GM18505 (cell line): ENCODE data around the gene MT1E.

Experiments used
- ATAC-seq: cut with Tn5 transposase; IDR thresholded peaks from one replicate; pipeline ENCODE4 v1.9.1; 2021; ENCODE audit not compliant: unreplicated experiment
- POLR2A ChIP-seq: IDR thresholded peaks from 4 replicates; pipeline ENCODE4 v1.6.1; 2011; ENCODE audit warnings: borderline replicate concordance; ENCODE audit not compliant: insufficient read depth, insufficient read length; ENCODE audit errors: extremely low read depth

The MT1E gene

DNA sequence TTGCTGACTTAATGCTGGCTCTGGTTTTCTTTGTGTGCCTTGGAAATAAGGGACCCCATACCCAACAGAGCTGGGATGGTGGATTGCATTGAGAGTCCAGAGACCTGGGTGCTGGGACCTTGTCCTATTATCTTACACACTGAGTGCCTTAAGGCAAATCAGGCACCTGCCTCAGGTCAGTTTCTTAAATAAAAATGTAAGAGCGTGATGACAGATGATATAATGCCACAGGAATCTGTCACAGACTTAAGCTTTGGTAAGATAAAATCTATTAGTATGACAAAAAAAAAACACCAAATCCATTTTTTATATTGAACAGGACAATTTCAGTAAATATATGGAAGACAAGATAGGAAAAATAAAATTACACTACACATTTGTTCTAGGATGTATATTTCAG, 14.5 kb downstream of the MT1E start:
- no peak for TF ChIP-seq POLR2A
- ATAC-seq = no peak

GRCh38 chr16:56641166-56641565, 15.6 kb downstream of the MT1E start:
- ATAC-seq = no peak
- TF ChIP-seq POLR2A = no peak

GRCh38 chr16:56643080-56643778, 17.6 kb downstream of the MT1E start:
- no peak for ATAC-seq
- TF ChIP-seq POLR2A = no peak

GRCh38 chr16:56643833-56644232, 18.3 kb downstream of the MT1E start:
- no peak for TF ChIP-seq POLR2A
- ATAC-seq = no peak

GRCh38 chr16:56645311-56645710, 19.7 kb downstream of the MT1E start:
- no peak for ATAC-seq

DNA sequence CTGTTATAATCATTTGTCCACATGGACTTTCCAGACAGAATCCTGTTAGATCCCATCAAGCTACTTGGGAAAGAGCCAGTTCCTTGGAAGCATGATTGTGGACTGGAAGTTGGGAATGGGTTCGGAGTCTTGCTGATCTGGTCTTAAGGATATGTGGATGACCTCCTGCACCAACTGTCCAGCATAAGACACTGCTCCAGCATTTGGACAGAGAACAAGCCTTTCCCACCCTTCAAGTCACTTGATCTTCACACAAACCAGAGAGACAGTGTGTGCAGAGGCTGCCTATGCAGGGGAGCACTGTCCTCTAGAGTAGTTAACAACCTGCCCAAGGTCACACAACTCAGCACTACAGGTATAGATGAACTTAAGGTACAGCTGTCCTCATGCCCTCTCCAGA, 20.3 kb downstream of the MT1E start:
- ATAC-seq = no peak
- no peak for TF ChIP-seq POLR2A

More at GRCh38 chr16:56645311-56645710, 19.7 kb downstream of the MT1E start:
- no peak for TF ChIP-seq POLR2A

GRCh38 chr16:56647641-56648431, 22.3 kb downstream of the MT1E start:
- no peak for ATAC-seq
- TF ChIP-seq POLR2A = no peak

DNA sequence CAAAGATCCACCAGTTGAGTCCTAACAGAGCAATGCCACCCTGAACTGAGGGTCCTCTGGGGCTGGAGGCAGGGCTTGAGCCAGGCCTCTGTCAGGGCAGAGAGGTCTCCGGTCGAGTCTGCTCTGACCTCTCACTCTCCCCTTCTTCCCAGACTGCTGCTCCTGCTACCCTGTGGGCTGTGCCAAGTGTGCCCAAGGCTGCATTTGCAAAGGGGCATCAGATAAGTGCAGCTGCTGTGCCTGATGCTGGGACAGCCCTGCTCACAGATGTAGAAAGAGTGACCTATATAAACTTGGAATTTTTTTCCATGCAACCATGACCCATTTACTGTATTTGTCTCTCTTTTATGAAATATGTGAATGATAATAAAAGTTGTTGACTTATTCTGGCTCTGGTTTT, 23.7 kb downstream of the MT1E start:
- no peak for TF ChIP-seq POLR2A
- ATAC-seq = no peak

DNA sequence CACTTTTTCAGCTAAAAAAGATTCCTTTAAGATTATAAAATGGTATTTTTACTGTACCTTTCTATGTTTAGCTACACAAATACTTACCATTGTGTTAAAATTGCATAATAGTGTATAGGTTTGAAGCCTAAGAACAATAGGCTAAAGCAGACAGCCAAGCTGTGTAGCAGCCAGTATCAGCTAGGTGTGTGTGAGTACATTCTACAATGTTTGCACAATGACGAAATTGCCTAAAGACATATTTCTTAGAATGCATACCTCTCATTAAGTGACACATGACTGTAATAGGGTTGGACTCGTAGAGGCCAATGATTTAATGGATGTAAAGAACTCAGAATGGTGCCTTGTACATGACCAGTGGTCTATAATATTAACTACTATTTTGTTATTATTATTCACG, 24.2 kb downstream of the MT1E start:
- no peak for ATAC-seq
- no peak for TF ChIP-seq POLR2A

GRCh38 chr16:56651586-56651985, 26.0 kb downstream of the MT1E start, which contains the start of gene MT1B:
Gene MT1B (plus strand): TSS chr16:56651886. CDS start chr16:56651954, 68 bp downstream.
- no peak for ATAC-seq
- no peak for TF ChIP-seq POLR2A

GRCh38 chr16:56652600-56652999, 27.0 kb downstream of the MT1E start:
- ATAC-seq = no peak
- no peak for TF ChIP-seq POLR2A

GRCh38 chr16:56653218-56653617, 27.6 kb downstream of the MT1E start:
- no peak for ATAC-seq
- no peak for TF ChIP-seq POLR2A

DNA sequence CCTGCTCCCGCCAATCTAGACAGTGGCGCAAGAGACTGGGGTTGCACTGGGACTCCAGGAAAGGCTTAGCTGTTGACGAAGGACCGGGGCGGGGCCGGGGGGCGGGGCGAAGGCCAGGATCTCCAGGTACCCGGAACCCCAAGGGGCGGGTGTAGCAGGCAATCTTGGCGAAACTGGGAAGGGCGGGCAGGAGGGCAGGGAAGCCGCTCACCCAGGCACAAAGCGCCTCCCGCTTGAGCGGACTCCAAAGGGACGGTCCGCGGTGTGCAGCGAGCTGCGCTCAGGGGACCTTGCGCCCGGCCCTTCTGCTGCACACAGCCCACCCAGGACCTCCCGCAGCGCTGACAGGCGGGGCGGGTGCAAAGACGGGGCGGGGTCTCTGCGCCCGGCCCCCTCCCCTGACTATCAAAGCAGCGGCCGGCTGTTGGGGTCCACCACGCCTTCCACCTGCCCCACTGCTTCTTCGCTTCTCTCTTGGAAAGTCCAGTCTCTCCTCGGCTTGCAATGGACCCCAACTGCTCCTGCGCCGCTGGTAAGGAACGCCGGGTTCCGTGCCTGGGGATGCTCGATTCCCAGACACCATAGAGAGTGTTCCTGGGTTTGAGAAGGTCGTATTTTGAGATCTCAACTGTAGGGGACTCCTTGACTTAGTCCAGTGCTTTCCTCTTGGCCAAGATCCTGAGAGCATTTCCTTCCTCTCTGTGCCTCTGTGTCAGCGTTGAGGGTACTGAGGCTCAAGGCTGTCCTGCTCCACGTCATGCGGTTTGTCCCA, 32.2 kb downstream of the MT1E start, which contains the start of gene MT1F:
Gene MT1F, plus strand, starts transcription at position 405 of the 772 bp plus-strand sequence. Its CDS starts 100 bp downstream, at position 505.
- no peak for TF ChIP-seq POLR2A
- no peak for ATAC-seq
